GM12865 (cell line): ENCODE results near the gene ZNF530.

Experiments
- DNase-seq: peaks from one replicate; pipeline ENCODE4 v3.0.0; 2010; ENCODE audit warnings: low read depth
- H3K4me3 ChIP-seq: 2 replicates; pipeline ENCODE4 v1.5.1; 2011; ENCODE audit warnings: mild to moderate bottlenecking, low read depth, low read length, control low read depth
- CTCF ChIP-seq: IDR thresholded peaks from 2 replicates; pipeline ENCODE4 v1.5.1; 2011; ENCODE audit warnings: low read length, control low read depth, low read depth, inconsistent platforms; ENCODE audit not compliant: insufficient read depth; ENCODE audit errors: missing control alignments

ZNF530 gene

GRCh38 chr19:57653689-57654088 is 54.0 kb downstream of the ZNF530 start:
- no peak for DNase-seq
- no peak overlapping the region for H3K4me3 ChIP-seq
- TF ChIP-seq CTCF, result no peak

- no peak overlapping the region for H3K4me3 ChIP-seq
- TF ChIP-seq CTCF, result no peak
- DNase-seq, result no peak
Measured at GRCh38 chr19:57655443-57655842, 55.8 kb downstream of the ZNF530 start.

GRCh38 chr19:57656346-57656745 is 56.7 kb downstream of the ZNF530 start:
- no peak for DNase-seq
- no peak for TF ChIP-seq CTCF
- H3K4me3 ChIP-seq, result no peak overlapping the region
